Hepatocyte (in vitro differentiated cells): ENCODE measurements around the gene CRAMP1. TPM values are rescaled to one million over a fixed set of nuclear protein-coding genes. Genes with fewer than 3 reads are reported as not detected.
"Not testable (repeated sequence)": the region's sequence is repeated elsewhere in the genome, so short reads cannot be mapped to it uniquely, and the experiment has no call there.

Experiments
- DNase-seq: peaks from one replicate; pipeline ENCODE4 v3.0.0-alpha.2; 2016; ENCODE audit warnings: low spot score
- H2AFZ ChIP-seq: fragments of 200-600 bp; sonication (generic); 2 replicates; pipeline ENCODE4 v1.6.0; 2016; ENCODE audit warnings: antibody characterized with exemption, mild to moderate bottlenecking
- H3K27ac ChIP-seq: fragments of 200-600 bp; sonication (generic); 2 replicates; pipeline ENCODE4 v1.5.1; 2016; ENCODE audit warnings: mild to moderate bottlenecking
- H3K27me3 ChIP-seq: fragments of 200-600 bp; sonication (generic); 2 replicates; pipeline ENCODE4 v1.6.1; 2016
- H3K36me3 ChIP-seq: fragments of 200-600 bp; sonication (generic); replicated peaks from 2 replicates; pipeline ENCODE4 v1.5.1; 2016; ENCODE audit warnings: low read depth; ENCODE audit not compliant: insufficient read depth
- H3K4me1 ChIP-seq: fragments of 200-600 bp; sonication (generic); 2 replicates; pipeline ENCODE4 v1.5.1; 2016; ENCODE audit warnings: mild to moderate bottlenecking, moderate library complexity; ENCODE audit not compliant: insufficient read depth
- H3K4me2 ChIP-seq: fragments of 200-600 bp; sonication (generic); 2 replicates; pipeline ENCODE4 v1.6.0; 2016
- H3K4me3 ChIP-seq: fragments of 200-600 bp; sonication (generic); 2 replicates; pipeline ENCODE4 v1.5.1; 2016; ENCODE audit warnings: mild to moderate bottlenecking
- H3K79me2 ChIP-seq: fragments of 200-600 bp; sonication (generic); 2 replicates; pipeline ENCODE4 v1.6.0; 2017; ENCODE audit warnings: mild to moderate bottlenecking
- H3K9me2 ChIP-seq: fragments of 200-600 bp; sonication (generic); replicated peaks from 2 replicates; pipeline ENCODE4 v1.6.0; 2017; ENCODE audit warnings: mild to moderate bottlenecking; ENCODE audit not compliant: insufficient read depth
- H3K9me3 ChIP-seq: fragments of 200-600 bp; sonication (generic); 2 replicates; pipeline ENCODE4 v1.5.1; 2016; ENCODE audit warnings: low read depth, mild to moderate bottlenecking
- H4K20me1 ChIP-seq: fragments of 200-600 bp; sonication (generic); 2 replicates; pipeline ENCODE4 v1.6.0; 2016; ENCODE audit warnings: mild to moderate bottlenecking; ENCODE audit not compliant: insufficient read depth, poor library complexity, severe bottlenecking
- EZH2 ChIP-seq: fragments of 200-600 bp; sonication (generic); IDR thresholded peaks from 2 replicates; pipeline ENCODE4 v1.6.1; 2016; ENCODE audit warnings: antibody characterized with exemption, mild to moderate bottlenecking, borderline replicate concordance
- EZH2phosphoT487 ChIP-seq: fragments of 200-600 bp; sonication (generic); IDR thresholded peaks from one replicate; pipeline ENCODE4 v1.6.1; 2018; ENCODE audit warnings: antibody characterized with exemption, mild to moderate bottlenecking, low read depth, moderate library complexity; ENCODE audit not compliant: unreplicated experiment, severe bottlenecking
- WGBS: methylation state at CpG from one replicate; pipeline ENCODE4 v1.1.6; 2016; ENCODE audit warnings: low lambda C conversion rate; ENCODE audit errors: missing lambda C conversion rate; 5-methylcytosine and 5-hydroxymethylcytosine counted together
- polyA plus RNA-seq: library from polyadenylated mRNA; unstranded; fragments of >200 nt; fragmentation: Nextera tagmentation; extraction: Ambion mirVana; gene quantifications from 2 replicates; pipeline ENCODE4 v1.2.1, GENCODE V29; 2016
- total RNA-seq: library from RNA; depleted of rRNA; stranded (reverse); fragments of >200 nt; gene quantifications from 2 replicates; pipeline ENCODE4 v1.2.3, GENCODE V29; 2014
- TF ChIP-seq, protein P1 (sequence below): fragments of 200-600 bp; sonication (generic); IDR thresholded peaks from 2 replicates; pipeline ENCODE4 v1.5.1; 2016; ENCODE audit warnings: antibody characterized with exemption, mild to moderate bottlenecking; ENCODE audit not compliant: poor library complexity

CRAMP1 gene
- total and polyA plus RNA-seq, 2 experiments from 2014 or later, result 6.7 to 8.2 TPM

- no peak for DNase-seq
- 89% methylated on average over 16 of the region's 16 CpGs for WGBS
- no peak for TF ChIP-seq EZH2
- TF ChIP-seq, protein P1, sequence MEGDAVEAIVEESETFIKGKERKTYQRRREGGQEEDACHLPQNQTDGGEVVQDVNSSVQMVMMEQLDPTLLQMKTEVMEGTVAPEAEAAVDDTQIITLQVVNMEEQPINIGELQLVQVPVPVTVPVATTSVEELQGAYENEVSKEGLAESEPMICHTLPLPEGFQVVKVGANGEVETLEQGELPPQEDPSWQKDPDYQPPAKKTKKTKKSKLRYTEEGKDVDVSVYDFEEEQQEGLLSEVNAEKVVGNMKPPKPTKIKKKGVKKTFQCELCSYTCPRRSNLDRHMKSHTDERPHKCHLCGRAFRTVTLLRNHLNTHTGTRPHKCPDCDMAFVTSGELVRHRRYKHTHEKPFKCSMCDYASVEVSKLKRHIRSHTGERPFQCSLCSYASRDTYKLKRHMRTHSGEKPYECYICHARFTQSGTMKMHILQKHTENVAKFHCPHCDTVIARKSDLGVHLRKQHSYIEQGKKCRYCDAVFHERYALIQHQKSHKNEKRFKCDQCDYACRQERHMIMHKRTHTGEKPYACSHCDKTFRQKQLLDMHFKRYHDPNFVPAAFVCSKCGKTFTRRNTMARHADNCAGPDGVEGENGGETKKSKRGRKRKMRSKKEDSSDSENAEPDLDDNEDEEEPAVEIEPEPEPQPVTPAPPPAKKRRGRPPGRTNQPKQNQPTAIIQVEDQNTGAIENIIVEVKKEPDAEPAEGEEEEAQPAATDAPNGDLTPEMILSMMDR, result no peak
- no peak for TF ChIP-seq EZH2phosphoT487
Observed at GRCh38 chr16:1592446-1592845, 19.7 kb upstream of the CRAMP1 start.

DNA sequence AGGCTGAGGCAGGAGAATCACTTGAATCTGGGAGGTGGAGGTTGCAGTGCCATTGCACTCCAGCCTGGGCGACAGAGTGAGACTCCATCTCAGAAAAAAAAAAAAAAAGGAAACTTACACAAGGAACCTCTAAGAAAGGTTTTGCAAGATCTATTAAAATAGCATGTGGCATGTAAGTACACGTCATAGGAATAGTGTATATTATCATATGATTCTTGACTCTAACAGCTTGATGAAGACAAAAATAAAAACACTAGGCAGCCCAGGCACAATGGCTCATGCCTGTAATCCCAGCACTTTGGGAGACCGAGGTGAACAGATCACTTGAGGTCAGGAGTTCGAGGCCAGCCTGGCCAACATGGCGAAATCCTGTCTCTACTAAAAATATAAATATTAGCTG, 16.6 kb upstream of the CRAMP1 start:
- DNase-seq, H3K79me2 ChIP-seq, H2AFZ ChIP-seq, H3K4me2 ChIP-seq, H3K4me3 ChIP-seq, H3K27ac ChIP-seq, H3K9me2 ChIP-seq, H3K27me3 ChIP-seq, H3K4me1 ChIP-seq, H3K36me3 ChIP-seq, H3K9me3 ChIP-seq, H4K20me1 ChIP-seq: not testable (repeated sequence)
- 93% methylated on average over 5 of the region's 5 CpGs for WGBS

More at GRCh38 chr16:1592446-1592845, 19.7 kb upstream of the CRAMP1 start:
- Histone ChIP-seq H3K36me3 (no peaks in the 10 kb centered on the region), H3K27me3 (no peaks in the 10 kb centered on the region), H4K20me1 (no peaks in the 10 kb centered on the region), H3K27ac (no peak overlapping the region), H3K4me1 (no peaks in the 10 kb centered on the region), H3K9me2 (no peaks in the 10 kb centered on the region), H2AFZ (no peak overlapping the region), H3K4me3 (no peak overlapping the region), H3K9me3 (no peaks in the 10 kb centered on the region), H3K79me2 (no peaks in the 10 kb centered on the region), H3K4me2 (no peak overlapping the region)

- no peak for TF ChIP-seq EZH2
- no peak for TF ChIP-seq EZH2phosphoT487
- TF ChIP-seq, protein P1, result no peak
- Histone ChIP-seq H3K79me2 (no peaks in the 10 kb centered on the region), H4K20me1 (no peaks in the 10 kb centered on the region), H3K9me3 (no peaks in the 10 kb centered on the region), H3K9me2 (no peaks in the 10 kb centered on the region), H3K4me2 (no peak overlapping the region), H3K4me1 (no peaks in the 10 kb centered on the region), H3K27me3 (no peaks in the 10 kb centered on the region), H3K36me3 (no peaks in the 10 kb centered on the region), H2AFZ (no peak overlapping the region), H3K27ac (no peak overlapping the region), H3K4me3 (no peak overlapping the region)
- DNase-seq, result no peak
- 96% methylated on average over 12 of the region's 12 CpGs for WGBS
Observed at GRCh38 chr16:1596516-1596915, 15.6 kb upstream of the CRAMP1 start.

GRCh38 chr16:1597154-1597553, 15.0 kb upstream of the CRAMP1 start:
- WGBS, result 94% methylated on average over 13 of the region's 13 CpGs

More at GRCh38 chr16:1597154-1597553, 15.0 kb upstream of the CRAMP1 start:
- H3K9me3 ChIP-seq, result no peaks in the 10 kb centered on the region
- no peak overlapping the region for H3K4me2 ChIP-seq
- H3K9me2 ChIP-seq, result no peaks in the 10 kb centered on the region
- H2AFZ ChIP-seq, result no peak overlapping the region
- DNase-seq, result no peak
- no peaks in the 10 kb centered on the region for H3K4me1 ChIP-seq
- no peaks in the 10 kb centered on the region for H3K27me3 ChIP-seq
- H3K36me3 ChIP-seq, result no peaks in the 10 kb centered on the region
- H4K20me1 ChIP-seq, result no peaks in the 10 kb centered on the region
- H3K4me3 ChIP-seq, result no peak overlapping the region
- TF ChIP-seq EZH2phosphoT487 (no peak), EZH2 (no peak)
- H3K27ac ChIP-seq, result no peak overlapping the region
- H3K79me2 ChIP-seq, result no peaks in the 10 kb centered on the region
